A549 (cell line): Measurements from ENCODE around the gene DIP2A.

Experiments
- EHMT2 ChIP-seq: fragments of 200-600 bp; sonication (generic); IDR thresholded peaks from 2 replicates; pipeline ENCODE4 v1.6.1; 2016; ENCODE audit warnings: antibody characterized with exemption, low read depth, mild to moderate bottlenecking, moderate library complexity
- EP300 ChIP-seq, 2 experiments: fragments of >200 bp; sonication (Bioruptor Twin); formaldehyde crosslinking; IDR thresholded peaks; 2 replicates in 1 of 2; 3 replicates in 1 of 2; pipeline ENCODE4 v1.6.1; 2016 to 2017
- FOSL2 ChIP-seq, 2 experiments: fragments of 450-650 bp in 1 of 2; fragments of >200 bp in 1 of 2; sonication (Bioruptor Twin) in 1 of 2; formaldehyde crosslinking; IDR thresholded peaks; 2 replicates each; pipeline versions ENCODE4 v1.5.0 to v1.6.1; 2016 to 2020; ENCODE audit warnings: mild to moderate bottlenecking in 1 of 2, moderate library complexity in 1 of 2
- NR3C1 ChIP-seq: fragments of >200 bp; sonication (Bioruptor Twin); formaldehyde crosslinking; IDR thresholded peaks from 3 replicates; pipeline ENCODE4 v1.6.1; 2017
- POLR2A ChIP-seq: IDR thresholded peaks from 2 replicates; pipeline ENCODE4 v1.6.1; 2012; ENCODE audit warnings: mild to moderate bottlenecking, low read length
- TF ChIP-seq, protein P1 (sequence below): fragments of >200 bp; sonication (Bioruptor Twin); formaldehyde crosslinking; IDR thresholded peaks from 3 replicates; pipeline ENCODE4 v1.5.1; 2016
- TF ChIP-seq, protein P2 (sequence below): IDR thresholded peaks from 2 replicates; pipeline ENCODE4 v1.6.1; 2012
- TF ChIP-seq, protein P3 (sequence below): fragments of 150-350 bp; IDR thresholded peaks from 2 replicates; pipeline ENCODE4 v1.6.1; 2014; ENCODE audit warnings: low read depth, mild to moderate bottlenecking, low read length
- TF ChIP-seq, protein P4 (sequence below): fragments of 200-600 bp; sonication (generic); IDR thresholded peaks from 2 replicates; pipeline ENCODE4 v1.6.1; 2016; ENCODE audit warnings: antibody characterized with exemption, mild to moderate bottlenecking, moderate library complexity

DNA sequence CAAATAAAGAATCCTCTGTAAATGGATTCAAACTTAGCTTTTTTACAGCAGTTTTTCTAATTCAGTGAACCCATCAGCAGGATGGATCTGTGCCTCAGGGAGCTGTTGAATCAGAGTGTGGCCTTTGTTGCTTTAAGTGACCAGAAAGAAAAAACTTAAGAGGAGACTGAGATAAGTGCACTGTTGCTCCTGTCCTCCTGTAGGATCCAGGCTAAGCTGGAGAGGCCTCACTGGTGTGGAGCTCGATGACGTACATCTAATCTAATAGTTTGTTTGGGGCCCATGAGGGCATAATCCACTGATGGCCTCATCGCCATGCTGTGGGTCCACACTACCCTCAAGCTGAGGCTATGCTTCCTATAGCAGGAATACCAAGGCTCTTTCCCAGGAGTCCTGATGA, 10.6 kb downstream of the DIP2A start:
- TF ChIP-seq EP300 (IDR thresholded peaks at IDR 0.05) = no peak
- TF ChIP-seq, protein P1, sequence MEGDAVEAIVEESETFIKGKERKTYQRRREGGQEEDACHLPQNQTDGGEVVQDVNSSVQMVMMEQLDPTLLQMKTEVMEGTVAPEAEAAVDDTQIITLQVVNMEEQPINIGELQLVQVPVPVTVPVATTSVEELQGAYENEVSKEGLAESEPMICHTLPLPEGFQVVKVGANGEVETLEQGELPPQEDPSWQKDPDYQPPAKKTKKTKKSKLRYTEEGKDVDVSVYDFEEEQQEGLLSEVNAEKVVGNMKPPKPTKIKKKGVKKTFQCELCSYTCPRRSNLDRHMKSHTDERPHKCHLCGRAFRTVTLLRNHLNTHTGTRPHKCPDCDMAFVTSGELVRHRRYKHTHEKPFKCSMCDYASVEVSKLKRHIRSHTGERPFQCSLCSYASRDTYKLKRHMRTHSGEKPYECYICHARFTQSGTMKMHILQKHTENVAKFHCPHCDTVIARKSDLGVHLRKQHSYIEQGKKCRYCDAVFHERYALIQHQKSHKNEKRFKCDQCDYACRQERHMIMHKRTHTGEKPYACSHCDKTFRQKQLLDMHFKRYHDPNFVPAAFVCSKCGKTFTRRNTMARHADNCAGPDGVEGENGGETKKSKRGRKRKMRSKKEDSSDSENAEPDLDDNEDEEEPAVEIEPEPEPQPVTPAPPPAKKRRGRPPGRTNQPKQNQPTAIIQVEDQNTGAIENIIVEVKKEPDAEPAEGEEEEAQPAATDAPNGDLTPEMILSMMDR = no peak
- TF ChIP-seq FOSL2 (IDR thresholded peaks at IDR 0.05) = no peak
- no peak for TF ChIP-seq FOSL2 (CRISPR knock-in tag; IDR thresholded peaks at IDR 0.05)
- no peak for TF ChIP-seq POLR2A
- TF ChIP-seq, protein P2, sequence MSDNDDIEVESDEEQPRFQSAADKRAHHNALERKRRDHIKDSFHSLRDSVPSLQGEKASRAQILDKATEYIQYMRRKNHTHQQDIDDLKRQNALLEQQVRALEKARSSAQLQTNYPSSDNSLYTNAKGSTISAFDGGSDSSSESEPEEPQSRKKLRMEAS = no peak
- no peak for TF ChIP-seq EHMT2
- TF ChIP-seq, protein P3, sequence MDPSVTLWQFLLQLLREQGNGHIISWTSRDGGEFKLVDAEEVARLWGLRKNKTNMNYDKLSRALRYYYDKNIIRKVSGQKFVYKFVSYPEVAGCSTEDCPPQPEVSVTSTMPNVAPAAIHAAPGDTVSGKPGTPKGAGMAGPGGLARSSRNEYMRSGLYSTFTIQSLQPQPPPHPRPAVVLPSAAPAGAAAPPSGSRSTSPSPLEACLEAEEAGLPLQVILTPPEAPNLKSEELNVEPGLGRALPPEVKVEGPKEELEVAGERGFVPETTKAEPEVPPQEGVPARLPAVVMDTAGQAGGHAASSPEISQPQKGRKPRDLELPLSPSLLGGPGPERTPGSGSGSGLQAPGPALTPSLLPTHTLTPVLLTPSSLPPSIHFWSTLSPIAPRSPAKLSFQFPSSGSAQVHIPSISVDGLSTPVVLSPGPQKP = no peak
- TF ChIP-seq, protein P4, sequence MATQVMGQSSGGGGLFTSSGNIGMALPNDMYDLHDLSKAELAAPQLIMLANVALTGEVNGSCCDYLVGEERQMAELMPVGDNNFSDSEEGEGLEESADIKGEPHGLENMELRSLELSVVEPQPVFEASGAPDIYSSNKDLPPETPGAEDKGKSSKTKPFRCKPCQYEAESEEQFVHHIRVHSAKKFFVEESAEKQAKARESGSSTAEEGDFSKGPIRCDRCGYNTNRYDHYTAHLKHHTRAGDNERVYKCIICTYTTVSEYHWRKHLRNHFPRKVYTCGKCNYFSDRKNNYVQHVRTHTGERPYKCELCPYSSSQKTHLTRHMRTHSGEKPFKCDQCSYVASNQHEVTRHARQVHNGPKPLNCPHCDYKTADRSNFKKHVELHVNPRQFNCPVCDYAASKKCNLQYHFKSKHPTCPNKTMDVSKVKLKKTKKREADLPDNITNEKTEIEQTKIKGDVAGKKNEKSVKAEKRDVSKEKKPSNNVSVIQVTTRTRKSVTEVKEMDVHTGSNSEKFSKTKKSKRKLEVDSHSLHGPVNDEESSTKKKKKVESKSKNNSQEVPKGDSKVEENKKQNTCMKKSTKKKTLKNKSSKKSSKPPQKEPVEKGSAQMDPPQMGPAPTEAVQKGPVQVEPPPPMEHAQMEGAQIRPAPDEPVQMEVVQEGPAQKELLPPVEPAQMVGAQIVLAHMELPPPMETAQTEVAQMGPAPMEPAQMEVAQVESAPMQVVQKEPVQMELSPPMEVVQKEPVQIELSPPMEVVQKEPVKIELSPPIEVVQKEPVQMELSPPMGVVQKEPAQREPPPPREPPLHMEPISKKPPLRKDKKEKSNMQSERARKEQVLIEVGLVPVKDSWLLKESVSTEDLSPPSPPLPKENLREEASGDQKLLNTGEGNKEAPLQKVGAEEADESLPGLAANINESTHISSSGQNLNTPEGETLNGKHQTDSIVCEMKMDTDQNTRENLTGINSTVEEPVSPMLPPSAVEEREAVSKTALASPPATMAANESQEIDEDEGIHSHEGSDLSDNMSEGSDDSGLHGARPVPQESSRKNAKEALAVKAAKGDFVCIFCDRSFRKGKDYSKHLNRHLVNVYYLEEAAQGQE = no peak
- TF ChIP-seq NR3C1 = no peak
